A673 (cell line): ENCODE measurements around the gene APBA1. TPM values are rescaled to one million over a fixed set of nuclear protein-coding genes. Genes with fewer than 3 reads are reported as not detected.

ENCODE experiments used
- BruUV-seq: library from RNA; stranded (reverse); fragments of 400-500 nt; replicated peaks from 2 replicates; lab custom pipeline; 2021; lab: Mats Ljungman, UMichigan
- CTCF ChIA-PET: fragments of 300-600 bp; sonication (Branson Sonifier 250); formaldehyde crosslinking; loops from one replicate; lab custom pipeline; 2022; ENCODE audit warnings: antibody characterized with exemption; lab: Charles Lee
- POLR2A ChIA-PET: fragments of 300-600 bp; sonication (Branson Sonifier 250); formaldehyde crosslinking; loops from one replicate; lab custom pipeline; 2022; ENCODE audit warnings: antibody characterized with exemption; ENCODE audit not compliant: low non-redundant PET; lab: Charles Lee
- DNase-seq: peaks from one replicate; pipeline ENCODE4 v3.0.0-alpha.2; 2015; ENCODE audit warnings: low spot score
- H3K27ac ChIP-seq: fragments of 200-600 bp; sonication (generic); 2 replicates; pipeline ENCODE4 v1.5.1; 2016; ENCODE audit warnings: mixed run types, low read depth, mild to moderate bottlenecking, mixed read lengths, antibody characterized with exemption, low read length; ENCODE audit not compliant: poor library complexity, severe bottlenecking
- H3K27me3 ChIP-seq: fragments of 200-600 bp; sonication (generic); replicated peaks from 2 replicates; pipeline ENCODE4 v1.6.1; 2017; ENCODE audit warnings: mixed run types, low read depth, mild to moderate bottlenecking, mixed read lengths, antibody characterized with exemption, low read length; ENCODE audit not compliant: insufficient read depth, poor library complexity
- H3K36me3 ChIP-seq: fragments of 200-600 bp; sonication (generic); 2 replicates; pipeline ENCODE4 v1.6.1; 2016; ENCODE audit warnings: mixed run types, mild to moderate bottlenecking, mixed read lengths, antibody characterized with exemption, low read length; ENCODE audit not compliant: insufficient read depth, poor library complexity, severe bottlenecking
- H3K4me1 ChIP-seq: fragments of 200-600 bp; sonication (generic); 2 replicates; pipeline ENCODE4 v1.6.1; 2017; ENCODE audit warnings: mixed run types, mild to moderate bottlenecking, mixed read lengths, antibody characterized with exemption, low read length; ENCODE audit not compliant: insufficient read depth, poor library complexity, severe bottlenecking
- H3K4me3 ChIP-seq: fragments of 200-600 bp; sonication (generic); 2 replicates; pipeline ENCODE4 v1.5.1; 2016; ENCODE audit warnings: low read depth, mixed run types, mild to moderate bottlenecking, mixed read lengths, low read length; ENCODE audit not compliant: poor library complexity, severe bottlenecking
- H3K9me3 ChIP-seq: fragments of 200-600 bp; sonication (generic); 2 replicates; pipeline ENCODE4 v1.6.1; 2016; ENCODE audit warnings: mixed run types, low read depth, mild to moderate bottlenecking, mixed read lengths, antibody characterized with exemption, low read length; ENCODE audit not compliant: poor library complexity, severe bottlenecking
- CTCF ChIP-seq: fragments of 300-800, 200-600 bp; sonication (generic); conservative IDR thresholded peaks from 2 replicates; pipeline ENCODE4 v1.5.1; 2017; ENCODE audit warnings: low read depth, mild to moderate bottlenecking, antibody characterized with exemption, low read length, moderate library complexity, mixed read lengths
- EZH2 ChIP-seq: fragments of 200-600 bp; sonication (generic); IDR thresholded peaks from 2 replicates; pipeline ENCODE4 v1.6.1; 2017; ENCODE audit warnings: borderline replicate concordance, low read depth, mild to moderate bottlenecking, mixed read lengths, antibody characterized with exemption, low read length; ENCODE audit not compliant: poor library complexity, severe bottlenecking
- intact Hi-C: fragments of 100-400 bp; cut with micrococcal nuclease; formaldehyde crosslinking; loops from one replicate; pipeline ENCODE4 v1.10.0; 2022; ENCODE audit not compliant: unreplicated experiment
- total RNA-seq: library from RNA; stranded (reverse); gene quantifications from 2 replicates; pipeline ENCODE4 v1.2.3, GENCODE V29; 2021

APBA1 gene
- total RNA-seq, 1 experiment from 2014 or later, result 0.13 TPM

- Histone ChIP-seq H3K27ac (no peak overlapping the region), H3K4me3 (no peak overlapping the region), H3K36me3 (no peaks in the 10 kb centered on the region), H3K4me1 (no peaks in the 10 kb centered on the region), H3K9me3 (no peaks in the 10 kb centered on the region), H3K27me3 (no peaks in the 10 kb centered on the region)
- ChIA-PET POLR2A (no interaction called here), CTCF (no interaction called here)
- intact Hi-C loops, result no loop called here
- BruUV-seq, result no TSS peak
- TF ChIP-seq EZH2, result no peak
- no peak for TF ChIP-seq CTCF
- no peak for DNase-seq
Measured at GRCh38 chr9:69683927-69684326, 11.8 kb upstream of the APBA1 start.

GRCh38 chr9:69678843-69679538, 6.8 kb upstream of the APBA1 start:
- intact Hi-C loops, result loop anchor here (10.0 kb wide), 1 partner anchor 254 kb away; no protein-coding TSS in a partner anchor
- no peak for DNase-seq
- Histone ChIP-seq H3K36me3 (no peaks in the 10 kb centered on the region), H3K9me3 (no peaks in the 10 kb centered on the region), H3K4me3 (no peak overlapping the region), H3K4me1 (no peaks in the 10 kb centered on the region), H3K27ac (no peak overlapping the region), H3K27me3 (no peaks in the 10 kb centered on the region)
- ChIA-PET POLR2A (no interaction called here), CTCF (no interaction called here)
- BruUV-seq, result no TSS peak
- no peak for TF ChIP-seq CTCF
- TF ChIP-seq EZH2, result no peak

GRCh38 chr9:69677931-69678330, 5.8 kb upstream of the APBA1 start:
- no peak for TF ChIP-seq EZH2
- no peak for TF ChIP-seq CTCF
- Histone ChIP-seq H3K36me3 (no peaks in the 10 kb centered on the region), H3K9me3 (no peaks in the 10 kb centered on the region), H3K27me3 (no peaks in the 10 kb centered on the region), H3K4me1 (peaks cover 6% of the 10 kb centered on the region), H3K27ac (no peak overlapping the region), H3K4me3 (no peak overlapping the region)
- BruUV-seq, result no TSS peak
- DNase-seq, result no peak
- intact Hi-C loops, result loop anchor here (10.0 kb wide), 1 partner anchor 253 kb away; no protein-coding TSS in a partner anchor
- ChIA-PET POLR2A (interaction anchor here (0.7 kb wide), 1 partner anchor 10 kb away, joined by 7 read pairs; no protein-coding TSS in a partner anchor), CTCF (no interaction called here)
